Stimulated activated CD4-positive, alpha-beta T cell treated with anti-CD3 and anti-CD28 coated beads, Interleukin-15, amount 100 ng/mL, for 24 hours (primary cell): Measurements from ENCODE around the gene WDFY2.
A peak's percentile ranks its signal among the peaks of the same experiment; 100 is the strongest.

Experiments
- DNase-seq: peaks from one replicate; pipeline ENCODE4 v3.0.0-alpha.2; 2020

The WDFY2 gene

GRCh38 chr13:51746802-51747201 lies 162.5 kb downstream of the WDFY2 start:
- DNase-seq: no peak

GRCh38 chr13:51747438-51748434 lies 163.5 kb downstream of the WDFY2 start:
- DNase-seq: no peak

- DNase-seq: no peak
Observed at GRCh38 chr13:51756651-51757050, 172.4 kb downstream of the WDFY2 start.

GRCh38 chr13:51758691-51759090 lies 174.4 kb downstream of the WDFY2 start:
- no peak for DNase-seq

GRCh38 chr13:51759240-51759639 lies 175.0 kb downstream of the WDFY2 start:
- no peak for DNase-seq

GRCh38 chr13:51760592-51760991 lies 176.3 kb downstream of the WDFY2 start:
- no peak for DNase-seq

- no peak for DNase-seq
Observed at GRCh38 chr13:51761643-51762350, 177.5 kb downstream of the WDFY2 start.

GRCh38 chr13:51763486-51763885 lies 179.2 kb downstream of the WDFY2 start:
- DNase-seq: no peak

GRCh38 chr13:51764184-51765141 lies 180.2 kb downstream of the WDFY2 start:
- peak; percentile 83 for DNase-seq

- no peak for DNase-seq
Observed at GRCh38 chr13:51765142-51765515, 180.9 kb downstream of the WDFY2 start.

- DNase-seq: no peak
Observed at GRCh38 chr13:51767100-51767499, 182.8 kb downstream of the WDFY2 start.

GRCh38 chr13:51768378-51768921 lies 184.2 kb downstream of the WDFY2 start:
- no peak for DNase-seq

GRCh38 chr13:51768976-51769375 lies 184.7 kb downstream of the WDFY2 start:
- DNase-seq: no peak

GRCh38 chr13:51769455-51770127 lies 185.3 kb downstream of the WDFY2 start:
- DNase-seq: no peak

GRCh38 chr13:51770160-51770559 lies 185.9 kb downstream of the WDFY2 start:
- DNase-seq: no peak

- no peak for DNase-seq
Observed at GRCh38 chr13:51770681-51771417, 186.6 kb downstream of the WDFY2 start.

GRCh38 chr13:51771418-51772104 lies 187.3 kb downstream of the WDFY2 start:
- DNase-seq: no peak

GRCh38 chr13:51772105-51772455 lies 187.8 kb downstream of the WDFY2 start:
- DNase-seq: no peak

GRCh38 chr13:51772781-51773180 lies 188.5 kb downstream of the WDFY2 start:
- DNase-seq: no peak

- DNase-seq: no peak
Observed at GRCh38 chr13:51773515-51773914, 189.3 kb downstream of the WDFY2 start.

- DNase-seq: no peak
Observed at GRCh38 chr13:51776179-51776578, 191.9 kb downstream of the WDFY2 start.
